PC-9 (cell line): ENCODE results near the gene ME2. TPM values are rescaled to one million over a fixed set of nuclear protein-coding genes. Genes with fewer than 3 reads are reported as not detected.

Source experiments
- BruUV-seq: library from RNA; stranded (reverse); fragments of 400-500 nt; replicated peaks from 2 replicates; lab custom pipeline; 2021; lab: Mats Ljungman, UMichigan
- CTCF ChIA-PET: fragments of 300-600 bp; sonication (Branson Sonifier 250); formaldehyde crosslinking; loops from one replicate; lab custom pipeline; 2022; ENCODE audit warnings: antibody characterized with exemption; lab: Charles Lee
- POLR2A ChIA-PET: fragments of 300-600 bp; sonication (Branson Sonifier 250); formaldehyde crosslinking; loops from one replicate; lab custom pipeline; 2022; ENCODE audit warnings: antibody characterized with exemption; ENCODE audit not compliant: unreplicated experiment; lab: Charles Lee
- DNase-seq, 2 experiments: peaks; one replicate each; pipeline versions ENCODE4 v3.0.0 to v3.0.0-alpha.2; 2015 to 2022; ENCODE audit warnings: mixed read lengths in 1 of 2
- H2AFZ ChIP-seq: fragments of 200-600 bp; sonication (generic); 2 replicates; pipeline ENCODE4 v1.8.1; 2017; ENCODE audit warnings: antibody characterized with exemption
- H3F3A ChIP-seq: fragments of 200-600 bp; sonication (generic); 2 replicates; pipeline ENCODE4 v1.8.1; 2017; ENCODE audit warnings: antibody characterized with exemption, mild to moderate bottlenecking, low read depth; ENCODE audit not compliant: insufficient read depth
- H3K27ac ChIP-seq: fragments of 200-600 bp; sonication (generic); 2 replicates; pipeline ENCODE4 v1.6.1; 2016; ENCODE audit warnings: mixed run types
- H3K27me3 ChIP-seq: fragments of 200-600 bp; sonication (generic); 2 replicates; pipeline ENCODE4 v1.6.1; 2016; ENCODE audit warnings: low read depth, mixed run types; ENCODE audit not compliant: insufficient read depth
- H3K36me3 ChIP-seq: fragments of 200-600 bp; sonication (generic); 2 replicates; pipeline ENCODE4 v1.6.1; 2016; ENCODE audit warnings: low read depth, mixed run types
- H3K4me1 ChIP-seq: fragments of 200-600 bp; sonication (generic); replicated peaks from 2 replicates; pipeline ENCODE4 v1.6.1; 2016; ENCODE audit warnings: mixed run types; ENCODE audit not compliant: insufficient read depth
- H3K4me2 ChIP-seq: fragments of 200-600 bp; sonication (generic); 2 replicates; pipeline ENCODE4 v1.6.1; 2017; ENCODE audit warnings: mixed run types
- H3K4me3 ChIP-seq: fragments of 200-600 bp; sonication (generic); 2 replicates; pipeline ENCODE4 v1.6.1; 2016; ENCODE audit warnings: mixed run types
- H3K79me2 ChIP-seq: fragments of 200-600 bp; sonication (generic); 2 replicates; pipeline ENCODE4 v1.6.1; 2017; ENCODE audit warnings: low read depth, mixed run types
- H3K9me2 ChIP-seq: fragments of 200-600 bp; sonication (generic); 2 replicates; pipeline ENCODE4 v1.8.1; 2017; ENCODE audit warnings: mild to moderate bottlenecking; ENCODE audit not compliant: insufficient read depth
- H3K9me3 ChIP-seq: fragments of 200-600 bp; sonication (generic); 2 replicates; pipeline ENCODE4 v1.8.1; 2016; ENCODE audit warnings: low read depth; ENCODE audit not compliant: insufficient read depth
- H4K20me1 ChIP-seq: fragments of 200-600 bp; sonication (generic); 2 replicates; pipeline ENCODE4 v1.8.1; 2017; ENCODE audit not compliant: insufficient read depth
- CTCF ChIP-seq: fragments of 200-600 bp; sonication (generic); conservative IDR thresholded peaks from 2 replicates; pipeline ENCODE4 v1.6.1; 2017; ENCODE audit warnings: mixed run types, antibody characterized with exemption, mild to moderate bottlenecking, moderate library complexity
- EZH2 ChIP-seq: fragments of 200-600 bp; sonication (generic); IDR thresholded peaks from 2 replicates; pipeline ENCODE4 v1.8.0; 2017; ENCODE audit warnings: antibody characterized with exemption, low read depth
- intact Hi-C: fragments of 100-400 bp; cut with micrococcal nuclease; formaldehyde crosslinking; loops from one replicate; pipeline ENCODE4 v1.10.0; 2022; ENCODE audit not compliant: unreplicated experiment
- total RNA-seq: library from RNA; stranded (reverse); gene quantifications from 2 replicates; pipeline ENCODE4 v1.2.3, GENCODE V29; 2021

Gene ME2
- total RNA-seq, 1 experiment from 2014 or later: 27.9 TPM

- Histone ChIP-seq H3K4me3 (no peak overlapping the region), H3K4me1 (peaks cover 25% of the 10 kb centered on the region), H3K27me3 (no peaks in the 10 kb centered on the region), H2AFZ (no peak overlapping the region), H3K4me2 (no peak overlapping the region), H3K79me2 (no peaks in the 10 kb centered on the region), H3K27ac (no peak overlapping the region), H3K36me3 (no peaks in the 10 kb centered on the region), H3K9me2 (no peaks in the 10 kb centered on the region), H4K20me1 (no peaks in the 10 kb centered on the region), H3F3A (peaks cover 11% of the 10 kb centered on the region; the same call in 1 of the 2 replicates), H3K9me3 (no peaks in the 10 kb centered on the region)
- TF ChIP-seq EZH2: no peak
- no peak for TF ChIP-seq CTCF
- DNase-seq: no peak
- no TSS peak for BruUV-seq
- POLR2A ChIA-PET: no interaction called here
- CTCF ChIA-PET: no interaction called here
- intact Hi-C loops: loop anchor here (5.0 kb wide), 1 partner anchor 38 kb away; the partner anchor contains the start of gene ME2
Measured at GRCh38 chr18:50839341-50839740, 39.6 kb upstream of the ME2 start.

GRCh38 chr18:50839996-50840395, 38.9 kb upstream of the ME2 start:
- Histone ChIP-seq H2AFZ (no peak overlapping the region), H3K9me2 (no peaks in the 10 kb centered on the region), H3K9me3 (no peaks in the 10 kb centered on the region), H3K27me3 (no peaks in the 10 kb centered on the region), H3K4me2 (no peak overlapping the region), H3K4me1 (peaks cover 25% of the 10 kb centered on the region), H3K4me3 (no peak overlapping the region), H3K79me2 (no peaks in the 10 kb centered on the region), H3K36me3 (no peaks in the 10 kb centered on the region), H3F3A (peaks cover 11% of the 10 kb centered on the region; the same call in 1 of the 2 replicates), H3K27ac (no peak overlapping the region), H4K20me1 (no peaks in the 10 kb centered on the region)
- TF ChIP-seq CTCF (no peak), EZH2 (no peak)
- no peak for DNase-seq
- CTCF ChIA-PET: no interaction called here
- POLR2A ChIA-PET: no interaction called here
- intact Hi-C loops: loop anchor here (5.0 kb wide), 1 partner anchor 37 kb away; the partner anchor contains the start of gene ME2
- BruUV-seq: no TSS peak

- H2AFZ ChIP-seq: no peak overlapping the region
- H3K4me3 ChIP-seq: no peak overlapping the region
- no TSS peak for BruUV-seq
- H3K4me1 ChIP-seq: peaks cover 5% of the 10 kb centered on the region; the same call in 1 of the 2 replicates
- H4K20me1 ChIP-seq: no peaks in the 10 kb centered on the region
- ChIA-PET POLR2A (no interaction called here), CTCF (no interaction called here)
- no peak for DNase-seq
- no peaks in the 10 kb centered on the region for H3K36me3 ChIP-seq
- no peaks in the 10 kb centered on the region for H3K9me3 ChIP-seq
- no peaks in the 10 kb centered on the region for H3K79me2 ChIP-seq
- TF ChIP-seq EZH2 (no peak), CTCF (no peak)
- peaks cover 4% of the 10 kb centered on the region; the same call in 1 of the 2 replicates for H3F3A ChIP-seq
- H3K4me2 ChIP-seq: no peak overlapping the region
- H3K27ac ChIP-seq: no peak overlapping the region
- intact Hi-C loops: no loop called here
- H3K27me3 ChIP-seq: no peaks in the 10 kb centered on the region
- no peaks in the 10 kb centered on the region for H3K9me2 ChIP-seq
Measured at GRCh38 chr18:50842846-50843245, 36.1 kb upstream of the ME2 start.
